GM18951 (cell line): ENCODE data around the gene IL11.

ENCODE experiments used
- POLR2A ChIP-seq: IDR thresholded peaks from 4 replicates; pipeline ENCODE4 v1.6.1; 2011; ENCODE audit warnings: mild to moderate bottlenecking; ENCODE audit not compliant: insufficient read length, insufficient read depth; ENCODE audit errors: extremely low read depth
- in situ Hi-C: fragments of 300-500 bp; cut with MboI; formaldehyde crosslinking; loops from one replicate; pipeline ENCODE4 v1.12.0; 2022; ENCODE audit warnings: low sequenced_read_pairs, mixed read lengths, inconsistent platforms; ENCODE audit not compliant: unreplicated experiment

The IL11 gene

GRCh38 chr19:55373306-55373992 is 3.2 kb upstream of the IL11 start:
- no peak for TF ChIP-seq POLR2A
- in situ Hi-C loops: no loop called here

- TF ChIP-seq POLR2A: no peak
- in situ Hi-C loops: no loop called here
Measured at GRCh38 chr19:55372316-55373081, 2.2 kb upstream of the IL11 start.

GRCh38 chr19:55369653-55370304 is 484 bp downstream of the IL11 start:
- in situ Hi-C loops: no loop called here
- TF ChIP-seq POLR2A: no peak

GRCh38 chr19:55368701-55369563 is 1.3 kb downstream of the IL11 start:
- TF ChIP-seq POLR2A: no peak
- in situ Hi-C loops: no loop called here

GRCh38 chr19:55368106-55368505 is 2.2 kb downstream of the IL11 start:
- TF ChIP-seq POLR2A: no peak
- in situ Hi-C loops: no loop called here

GRCh38 chr19:55366790-55367189 is 3.5 kb downstream of the IL11 start:
- in situ Hi-C loops: no loop called here
- TF ChIP-seq POLR2A: no peak

- no peak for TF ChIP-seq POLR2A
- in situ Hi-C loops: no loop called here
Measured at GRCh38 chr19:55365964-55366363, 4.3 kb downstream of the IL11 start.

- in situ Hi-C loops: no loop called here
- TF ChIP-seq POLR2A: no peak
Measured at GRCh38 chr19:55365245-55365644, 5.0 kb downstream of the IL11 start.

- no peak for TF ChIP-seq POLR2A
- in situ Hi-C loops: no loop called here
Measured at GRCh38 chr19:55362990-55363716, 7.1 kb downstream of the IL11 start, which contains the start of gene GARIN5B. Gene GARIN5B, minus strand, starts transcription at chr19:55363260. Its CDS starts 194 bp downstream, at chr19:55363066.

- no peak for TF ChIP-seq POLR2A
- in situ Hi-C loops: no loop called here
Measured at GRCh38 chr19:55362174-55362989, 7.9 kb downstream of the IL11 start.

- in situ Hi-C loops: no loop called here
- TF ChIP-seq POLR2A: no peak
Measured at GRCh38 chr19:55360902-55361301, 9.4 kb downstream of the IL11 start.
